Trophoblast cell (in vitro differentiated cells and primary cell): Measurements from ENCODE around the gene LRRC1.
A peak's percentile ranks its signal among the peaks of the same experiment; 100 is the strongest.

Source experiments
- DNase-seq, 2 donors: peaks; one replicate each; pipeline ENCODE4 v3.0.0-alpha.2; 2016
- H2AFZ ChIP-seq: 2 replicates; pipeline ENCODE4 v1.6.1; 2013; ENCODE audit warnings: low read length, moderate library complexity, mild to moderate bottlenecking; ENCODE audit not compliant: insufficient read depth, poor library complexity
- H2AK5ac ChIP-seq: 2 replicates; pipeline ENCODE4 v1.6.1; 2013; ENCODE audit warnings: mild to moderate bottlenecking, low read length
- H2BK120ac ChIP-seq: 2 replicates; pipeline ENCODE4 v1.6.1; 2013; ENCODE audit warnings: low read length, mild to moderate bottlenecking, moderate library complexity; ENCODE audit not compliant: insufficient read depth, poor library complexity
- H2BK12ac ChIP-seq: 2 replicates; pipeline ENCODE4 v1.6.1; 2013; ENCODE audit warnings: mild to moderate bottlenecking, low read length, moderate library complexity
- H2BK5ac ChIP-seq: 2 replicates; pipeline ENCODE4 v1.6.1; 2013; ENCODE audit warnings: low read length, low read depth, moderate library complexity, mild to moderate bottlenecking; ENCODE audit not compliant: poor library complexity
- H3K14ac ChIP-seq: 2 replicates; pipeline ENCODE4 v1.6.1; 2013; ENCODE audit warnings: mild to moderate bottlenecking, low read length
- H3K18ac ChIP-seq: 2 replicates; pipeline ENCODE4 v1.6.1; 2013; ENCODE audit warnings: mild to moderate bottlenecking, low read length
- H3K23ac ChIP-seq: 2 replicates; pipeline ENCODE4 v1.6.1; 2013; ENCODE audit warnings: low read length
- H3K27ac ChIP-seq: 2 replicates; pipeline ENCODE4 v1.5.1; 2013; ENCODE audit warnings: low read depth, mild to moderate bottlenecking, inconsistent platforms, low read length, moderate library complexity
- H3K27me3 ChIP-seq: 2 replicates; pipeline ENCODE4 v1.6.1; 2013; ENCODE audit warnings: inconsistent platforms, mild to moderate bottlenecking, low read length, moderate library complexity; ENCODE audit not compliant: insufficient read depth
- H3K36me3 ChIP-seq, 2 experiments: 1 replicate in 1 of 2; 2 replicates in 1 of 2; pipeline ENCODE4 v1.6.1; 2013; ENCODE audit warnings: low read length in 2 of 2, mild to moderate bottlenecking in 2 of 2, moderate library complexity in 1 of 2; ENCODE audit not compliant: insufficient read depth in 2 of 2, control insufficient read depth in 1 of 2
- H3K4ac ChIP-seq: 2 replicates; pipeline ENCODE4 v1.6.1; 2013; ENCODE audit warnings: low read depth, mild to moderate bottlenecking, low read length, moderate library complexity
- H3K4me1 ChIP-seq, 2 experiments: 1 replicate in 1 of 2; 2 replicates in 1 of 2; pipeline ENCODE4 v1.6.1; 2013; ENCODE audit warnings: low read length in 2 of 2, mild to moderate bottlenecking in 2 of 2, moderate library complexity in 1 of 2; ENCODE audit not compliant: insufficient read depth in 2 of 2, control insufficient read depth in 1 of 2
- H3K4me2 ChIP-seq: 2 replicates; pipeline ENCODE4 v1.6.1; 2013; ENCODE audit warnings: inconsistent platforms, mild to moderate bottlenecking, low read length, moderate library complexity
- H3K4me3 ChIP-seq: 2 replicates; pipeline ENCODE4 v1.5.1; 2013; ENCODE audit warnings: mild to moderate bottlenecking, low read depth, low read length, inconsistent platforms
- H3K79me1 ChIP-seq: one replicate; pipeline ENCODE4 v1.6.1; 2013; ENCODE audit warnings: low read length
- H3K79me2 ChIP-seq: 2 replicates; pipeline ENCODE4 v1.6.1; 2013; ENCODE audit warnings: low read length, mild to moderate bottlenecking; ENCODE audit not compliant: control insufficient read depth, insufficient read depth, poor library complexity
- H3K9ac ChIP-seq: 2 replicates; pipeline ENCODE4 v1.6.1; 2013; ENCODE audit warnings: mild to moderate bottlenecking, low read length
- H3K9me3 ChIP-seq: 2 replicates; pipeline ENCODE4 v1.6.1; 2013; ENCODE audit warnings: low read depth, mild to moderate bottlenecking, control low read depth, inconsistent platforms, low read length; ENCODE audit not compliant: insufficient read depth
- H4K12ac ChIP-seq: 2 replicates; pipeline ENCODE4 v1.6.1; 2013; ENCODE audit warnings: low read depth, mild to moderate bottlenecking, low read length, moderate library complexity
- H4K8ac ChIP-seq: 2 replicates; pipeline ENCODE4 v1.6.1; 2013; ENCODE audit warnings: low read depth, mild to moderate bottlenecking, low read length, moderate library complexity
- H4K91ac ChIP-seq: one replicate; pipeline ENCODE4 v1.6.1; 2013; ENCODE audit warnings: low read depth, mild to moderate bottlenecking, low read length, moderate library complexity
- WGBS: extraction: QIAGEN DNeasy Blood & Tissue Kit; methylation state at CpG from one replicate; pipeline ENCODE4 v1.1.7; 2013; ENCODE audit warnings: missing lambda C conversion rate; ENCODE audit not compliant: insufficient read length, insufficient coverage; ENCODE audit errors: extremely low coverage; 5-methylcytosine and 5-hydroxymethylcytosine counted together

Gene LRRC1

GRCh38 chr6:53767941-53768340 lies 26.9 kb upstream of the LRRC1 start:
- no peak overlapping the region for H4K91ac ChIP-seq
- H3K4ac ChIP-seq, result no peak overlapping the region
- H3K23ac ChIP-seq, result no peak overlapping the region
- H3K4me1 ChIP-seq, result peaks cover 2 to 4% of the 10 kb centered on the region in 2 experiments
- H3K27me3 ChIP-seq, result no peaks in the 10 kb centered on the region
- no peak overlapping the region for H3K18ac ChIP-seq
- no peaks in the 10 kb centered on the region for H3K36me3 ChIP-seq
- H4K12ac ChIP-seq, result no peak overlapping the region
- no peak overlapping the region for H2BK120ac ChIP-seq
- DNase-seq, result no peak
- H2AFZ ChIP-seq, result no peak overlapping the region
- H3K14ac ChIP-seq, result no peak overlapping the region
- no peak overlapping the region for H3K4me3 ChIP-seq
- H3K4me2 ChIP-seq, result no peak overlapping the region
- no peaks in the 10 kb centered on the region for H3K9me3 ChIP-seq
- no CpG with 5 or more reads among the region's 4 CpGs for WGBS
- H3K79me1 ChIP-seq, result no peaks in the 10 kb centered on the region
- H2BK5ac ChIP-seq, result no peak overlapping the region
- no peak overlapping the region for H2BK12ac ChIP-seq
- no peak overlapping the region for H3K27ac ChIP-seq
- H4K8ac ChIP-seq, result no peak overlapping the region
- no peaks in the 10 kb centered on the region for H3K79me2 ChIP-seq
- no peak overlapping the region for H3K9ac ChIP-seq
- no peak overlapping the region for H2AK5ac ChIP-seq

GRCh38 chr6:53768636-53769035 lies 26.2 kb upstream of the LRRC1 start:
- no peak overlapping the region for H3K27ac ChIP-seq
- DNase-seq, result no peak
- H2AK5ac ChIP-seq, result no peak overlapping the region
- H3K9me3 ChIP-seq, result no peaks in the 10 kb centered on the region
- no peak overlapping the region for H3K23ac ChIP-seq
- no peak overlapping the region for H2BK5ac ChIP-seq
- no peak overlapping the region for H4K12ac ChIP-seq
- no peak overlapping the region for H4K8ac ChIP-seq
- H3K4me3 ChIP-seq, result no peak overlapping the region
- H3K4me2 ChIP-seq, result no peak overlapping the region
- H4K91ac ChIP-seq, result no peak overlapping the region
- no peak overlapping the region for H2BK12ac ChIP-seq
- H3K79me1 ChIP-seq, result no peaks in the 10 kb centered on the region
- no peak overlapping the region for H3K14ac ChIP-seq
- H2AFZ ChIP-seq, result no peak overlapping the region
- peaks cover 2 to 4% of the 10 kb centered on the region in 2 experiments for H3K4me1 ChIP-seq
- 100% methylated on average over 1 of the region's 2 CpGs for WGBS
- no peaks in the 10 kb centered on the region for H3K79me2 ChIP-seq
- H3K9ac ChIP-seq, result no peak overlapping the region
- no peaks in the 10 kb centered on the region for H3K36me3 ChIP-seq
- no peak overlapping the region for H3K4ac ChIP-seq
- H2BK120ac ChIP-seq, result no peak overlapping the region
- H3K27me3 ChIP-seq, result no peaks in the 10 kb centered on the region
- H3K18ac ChIP-seq, result no peak overlapping the region

GRCh38 chr6:53770780-53771249 lies 24.0 kb upstream of the LRRC1 start:
- Histone ChIP-seq H4K12ac (no peak overlapping the region), H3K79me2 (no peaks in the 10 kb centered on the region), H3K9me3 (peaks cover 5% of the 10 kb centered on the region), H2BK120ac (no peak overlapping the region), H3K4me2 (no peak overlapping the region), H3K79me1 (no peaks in the 10 kb centered on the region), H2AK5ac (no peak overlapping the region), H3K27ac (no peak overlapping the region), H3K36me3 (peaks cover 3 to 4% of the 10 kb centered on the region in 2 experiments), H3K4me3 (no peak overlapping the region), H2AFZ (no peak overlapping the region), H4K91ac (no peak overlapping the region), H3K4me1 (no peaks in the 10 kb centered on the region), H2BK12ac (no peak overlapping the region), H3K9ac (no peak overlapping the region), H2BK5ac (no peak overlapping the region), H3K18ac (no peak overlapping the region), H3K4ac (no peak overlapping the region), H4K8ac (no peak overlapping the region), H3K23ac (no peak overlapping the region), H3K14ac (no peak overlapping the region), H3K27me3 (no peaks in the 10 kb centered on the region)
- WGBS, result no CpG with 5 or more reads among the region's 2 CpGs
- peak; percentile 54 to 81 for DNase-seq

- no peaks in the 10 kb centered on the region for H3K79me1 ChIP-seq
- H3K18ac ChIP-seq, result no peak overlapping the region
- H2BK5ac ChIP-seq, result no peak overlapping the region
- no CpG with 5 or more reads among the region's 2 CpGs for WGBS
- H3K79me2 ChIP-seq, result no peaks in the 10 kb centered on the region
- H2BK120ac ChIP-seq, result no peak overlapping the region
- H4K12ac ChIP-seq, result no peak overlapping the region
- no peak overlapping the region for H2AK5ac ChIP-seq
- H3K9me3 ChIP-seq, result peaks cover 5% of the 10 kb centered on the region
- H3K23ac ChIP-seq, result no peak overlapping the region
- no peak overlapping the region for H2BK12ac ChIP-seq
- H3K9ac ChIP-seq, result no peak overlapping the region
- no peak overlapping the region for H3K14ac ChIP-seq
- no peak for DNase-seq
- H4K8ac ChIP-seq, result no peak overlapping the region
- H3K36me3 ChIP-seq, result peaks cover 3 to 4% of the 10 kb centered on the region in 2 experiments
- no peak overlapping the region for H3K4ac ChIP-seq
- H3K27ac ChIP-seq, result no peak overlapping the region
- no peaks in the 10 kb centered on the region for H3K27me3 ChIP-seq
- H3K4me3 ChIP-seq, result no peak overlapping the region
- no peak overlapping the region for H2AFZ ChIP-seq
- H3K4me2 ChIP-seq, result no peak overlapping the region
- no peaks in the 10 kb centered on the region for H3K4me1 ChIP-seq
- no peak overlapping the region for H4K91ac ChIP-seq
These were observed 22.8 kb upstream of the LRRC1 start for GRCh38 chr6:53771785-53772624.
